Stimulated activated CD8-positive, alpha-beta memory T cell treated with anti-CD3 and anti-CD28 coated beads, Interleukin-2, amount 100 ng/mL, for 48 hours (primary cell): ENCODE results near the gene NPHP3.
"Not testable (repeated sequence)": the region's sequence is repeated elsewhere in the genome, so short reads cannot be mapped to it uniquely, and the experiment has no call there.

Experiments used
- DNase-seq, 2 donors: peaks; one replicate each; pipeline ENCODE4 v3.0.0-alpha.2; 2020; ENCODE audit warnings: low read depth in 2 of 2

NPHP3 gene, protein sequence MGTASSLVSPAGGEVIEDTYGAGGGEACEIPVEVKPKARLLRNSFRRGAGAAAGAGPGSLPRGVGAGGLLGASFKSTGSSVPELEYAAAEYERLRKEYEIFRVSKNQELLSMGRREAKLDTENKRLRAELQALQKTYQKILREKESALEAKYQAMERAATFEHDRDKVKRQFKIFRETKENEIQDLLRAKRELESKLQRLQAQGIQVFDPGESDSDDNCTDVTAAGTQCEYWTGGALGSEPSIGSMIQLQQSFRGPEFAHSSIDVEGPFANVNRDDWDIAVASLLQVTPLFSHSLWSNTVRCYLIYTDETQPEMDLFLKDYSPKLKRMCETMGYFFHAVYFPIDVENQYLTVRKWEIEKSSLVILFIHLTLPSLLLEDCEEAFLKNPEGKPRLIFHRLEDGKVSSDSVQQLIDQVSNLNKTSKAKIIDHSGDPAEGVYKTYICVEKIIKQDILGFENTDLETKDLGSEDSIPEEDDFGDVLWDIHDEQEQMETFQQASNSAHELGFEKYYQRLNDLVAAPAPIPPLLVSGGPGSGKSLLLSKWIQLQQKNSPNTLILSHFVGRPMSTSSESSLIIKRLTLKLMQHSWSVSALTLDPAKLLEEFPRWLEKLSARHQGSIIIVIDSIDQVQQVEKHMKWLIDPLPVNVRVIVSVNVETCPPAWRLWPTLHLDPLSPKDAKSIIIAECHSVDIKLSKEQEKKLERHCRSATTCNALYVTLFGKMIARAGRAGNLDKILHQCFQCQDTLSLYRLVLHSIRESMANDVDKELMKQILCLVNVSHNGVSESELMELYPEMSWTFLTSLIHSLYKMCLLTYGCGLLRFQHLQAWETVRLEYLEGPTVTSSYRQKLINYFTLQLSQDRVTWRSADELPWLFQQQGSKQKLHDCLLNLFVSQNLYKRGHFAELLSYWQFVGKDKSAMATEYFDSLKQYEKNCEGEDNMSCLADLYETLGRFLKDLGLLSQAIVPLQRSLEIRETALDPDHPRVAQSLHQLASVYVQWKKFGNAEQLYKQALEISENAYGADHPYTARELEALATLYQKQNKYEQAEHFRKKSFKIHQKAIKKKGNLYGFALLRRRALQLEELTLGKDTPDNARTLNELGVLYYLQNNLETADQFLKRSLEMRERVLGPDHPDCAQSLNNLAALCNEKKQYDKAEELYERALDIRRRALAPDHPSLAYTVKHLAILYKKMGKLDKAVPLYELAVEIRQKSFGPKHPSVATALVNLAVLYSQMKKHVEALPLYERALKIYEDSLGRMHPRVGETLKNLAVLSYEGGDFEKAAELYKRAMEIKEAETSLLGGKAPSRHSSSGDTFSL (N-terminal part only)

DNA sequence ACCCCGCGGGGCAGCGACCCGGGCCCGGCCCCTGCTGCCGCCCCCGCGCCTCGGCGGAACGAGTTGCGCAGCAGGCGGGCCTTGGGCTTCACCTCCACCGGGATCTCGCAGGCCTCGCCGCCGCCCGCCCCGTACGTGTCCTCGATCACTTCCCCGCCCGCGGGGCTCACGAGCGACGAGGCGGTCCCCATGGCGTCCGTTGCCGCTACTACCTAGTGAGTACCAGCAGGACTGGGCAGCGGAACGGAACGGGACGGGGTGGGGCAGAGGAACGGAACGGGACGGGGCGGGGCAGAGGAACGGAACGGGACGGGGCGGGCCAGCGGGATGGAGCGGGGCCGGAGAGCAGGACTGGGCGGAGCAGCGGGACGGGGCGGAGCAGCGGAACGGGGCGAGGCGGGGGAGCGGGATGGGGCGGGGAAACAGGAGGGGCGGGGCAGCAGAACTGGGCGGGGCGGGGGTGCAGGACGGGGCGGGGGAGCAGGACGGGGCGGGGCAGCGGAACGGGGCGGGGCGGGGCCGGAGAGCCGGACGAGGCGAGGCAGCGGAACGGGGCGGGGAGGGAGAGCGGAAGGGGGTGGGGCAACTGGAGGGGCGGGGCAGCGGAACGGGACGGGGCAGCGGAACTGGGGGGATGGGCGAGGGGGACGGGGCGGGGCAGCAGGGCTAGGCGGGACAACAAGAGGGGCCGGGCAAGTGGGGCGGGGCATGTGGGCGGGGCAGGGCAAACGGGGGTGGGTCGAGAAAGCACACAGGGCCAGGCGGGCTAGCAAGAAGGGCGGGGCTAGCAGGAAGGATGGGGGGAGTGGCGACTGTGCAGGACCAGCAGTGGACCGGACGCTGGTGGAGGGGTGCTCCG is at the start of gene NPHP3:
TSS of gene NPHP3 (minus strand) at position 245 of the 859 bp plus-strand sequence. CDS start at position 191, 54 bp downstream.
- DNase-seq = peak; percentile 97 to 98

DNA sequence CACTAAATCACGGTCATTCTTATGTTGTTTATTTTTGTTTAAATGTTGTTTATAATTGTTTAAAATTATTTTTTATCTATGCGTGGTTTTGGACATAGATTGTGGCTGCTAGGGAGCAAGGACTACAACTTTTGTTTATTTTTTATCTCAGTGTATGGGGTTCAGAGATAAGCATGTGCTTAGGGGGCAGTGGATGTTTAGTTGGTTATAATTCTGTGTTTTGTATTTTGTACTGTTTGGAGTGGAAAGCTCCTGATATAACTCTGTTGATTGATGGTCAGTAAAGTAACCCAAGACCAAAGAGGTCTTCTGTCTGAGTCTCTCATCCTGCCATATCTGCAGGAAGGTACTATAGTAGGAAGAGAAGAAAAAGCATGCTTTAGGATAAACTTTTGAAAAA is 36.5 kb upstream of the NPHP3 start:
- DNase-seq = no peak

GRCh38 chr3:132756108-132756650 is 34.0 kb upstream of the NPHP3 start:
- DNase-seq = no peak

DNA sequence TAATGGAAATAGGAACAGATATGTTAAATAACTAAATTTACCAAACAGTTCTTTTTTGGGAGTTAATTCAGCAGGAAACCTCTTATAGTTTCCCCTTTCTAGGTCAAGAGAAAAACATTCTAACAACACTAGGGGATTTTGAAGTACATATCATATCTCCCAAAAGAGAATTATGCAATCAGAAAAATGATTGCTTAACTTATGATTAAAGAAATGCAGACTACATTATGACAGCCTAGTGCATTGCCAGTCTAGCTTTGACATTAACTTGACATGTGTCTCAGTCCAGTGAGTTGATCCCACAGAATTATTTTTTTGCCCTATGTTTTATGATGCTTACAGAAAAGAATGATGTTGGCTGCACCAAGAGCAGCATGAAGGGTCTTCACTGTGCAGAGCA is 31.7 kb upstream of the NPHP3 start:
- DNase-seq = no peak

- no peak for DNase-seq
These were observed 27.6 kb upstream of the NPHP3 start for GRCh38 chr3:132749786-132750185.

DNA sequence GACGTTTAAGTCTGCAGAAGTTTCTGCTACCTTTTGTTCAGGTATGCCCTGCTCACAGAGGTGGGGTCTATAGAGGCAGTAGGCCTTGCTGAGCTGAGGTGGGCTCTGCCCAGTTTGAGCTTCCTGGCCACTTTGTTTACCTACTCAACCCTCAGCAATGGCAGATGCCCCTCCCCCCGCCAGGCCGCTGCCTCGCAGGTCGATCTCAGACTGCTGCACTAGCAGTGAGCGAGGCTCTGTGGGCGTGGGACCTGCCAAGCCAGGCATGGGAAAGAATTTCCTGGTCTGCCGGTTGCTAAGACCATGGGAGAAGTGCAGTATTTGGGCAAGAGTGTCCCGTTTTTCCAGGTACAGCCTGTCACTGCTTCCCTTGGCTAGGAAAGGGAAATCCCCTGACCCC is 24.5 kb upstream of the NPHP3 start:
- not testable (repeated sequence) for DNase-seq

DNA sequence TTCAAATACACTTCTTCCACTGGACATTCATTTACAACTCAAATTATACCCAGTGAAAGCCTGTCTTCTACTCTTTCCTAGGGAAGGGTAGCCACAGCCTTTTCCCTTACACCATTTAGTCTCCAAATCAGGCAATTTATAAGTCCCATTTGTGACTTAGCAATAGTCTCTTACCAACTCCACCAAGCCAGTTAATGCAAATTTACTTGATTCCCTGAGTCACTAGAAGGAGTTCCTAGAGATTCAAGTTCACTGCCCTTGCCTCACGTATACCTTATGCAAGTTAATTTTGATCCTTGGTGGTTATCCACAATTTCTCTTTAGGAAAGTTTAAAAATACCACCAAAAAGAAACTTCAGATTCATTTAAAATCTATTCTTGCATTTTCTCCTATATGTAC is 16.1 kb upstream of the NPHP3 start:
- no peak for DNase-seq

GRCh38 chr3:132735589-132735988 is 13.4 kb upstream of the NPHP3 start:
- DNase-seq = no peak

DNA sequence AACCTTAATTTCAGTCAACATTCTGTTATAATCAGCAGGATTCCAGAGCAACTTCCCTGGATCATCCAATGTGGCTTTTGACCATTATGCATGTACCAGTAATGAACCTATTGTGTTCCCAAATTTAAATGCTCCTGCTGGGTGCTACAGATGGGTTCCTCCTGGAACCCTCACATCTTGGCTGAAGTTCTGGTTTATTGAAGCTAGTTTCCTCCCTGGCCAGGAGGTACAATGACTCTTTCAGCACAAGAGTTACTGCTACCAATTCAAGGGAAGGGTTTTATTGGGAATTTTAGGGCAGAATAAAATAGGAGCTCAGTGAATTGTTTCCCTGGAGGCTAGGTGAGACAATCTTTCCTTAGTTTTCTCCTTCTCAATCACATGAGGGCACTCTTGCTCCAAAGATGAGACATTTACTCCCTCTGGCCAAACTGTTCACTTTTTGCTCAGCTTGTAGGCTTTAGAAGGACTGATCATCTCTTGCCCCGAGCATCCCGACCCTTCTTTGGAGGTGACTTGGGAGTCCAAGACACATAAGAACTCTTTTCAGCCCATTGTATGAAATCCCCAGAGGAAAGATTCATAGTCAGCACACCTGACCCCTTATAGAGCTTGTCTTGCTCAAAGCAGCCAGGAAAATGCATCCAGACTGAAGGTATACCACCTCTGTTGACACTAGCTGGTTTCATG is 8.8 kb upstream of the NPHP3 start:
- DNase-seq = no peak

GRCh38 chr3:132726341-132726823 is 4.2 kb upstream of the NPHP3 start:
- DNase-seq = no peak

DNA sequence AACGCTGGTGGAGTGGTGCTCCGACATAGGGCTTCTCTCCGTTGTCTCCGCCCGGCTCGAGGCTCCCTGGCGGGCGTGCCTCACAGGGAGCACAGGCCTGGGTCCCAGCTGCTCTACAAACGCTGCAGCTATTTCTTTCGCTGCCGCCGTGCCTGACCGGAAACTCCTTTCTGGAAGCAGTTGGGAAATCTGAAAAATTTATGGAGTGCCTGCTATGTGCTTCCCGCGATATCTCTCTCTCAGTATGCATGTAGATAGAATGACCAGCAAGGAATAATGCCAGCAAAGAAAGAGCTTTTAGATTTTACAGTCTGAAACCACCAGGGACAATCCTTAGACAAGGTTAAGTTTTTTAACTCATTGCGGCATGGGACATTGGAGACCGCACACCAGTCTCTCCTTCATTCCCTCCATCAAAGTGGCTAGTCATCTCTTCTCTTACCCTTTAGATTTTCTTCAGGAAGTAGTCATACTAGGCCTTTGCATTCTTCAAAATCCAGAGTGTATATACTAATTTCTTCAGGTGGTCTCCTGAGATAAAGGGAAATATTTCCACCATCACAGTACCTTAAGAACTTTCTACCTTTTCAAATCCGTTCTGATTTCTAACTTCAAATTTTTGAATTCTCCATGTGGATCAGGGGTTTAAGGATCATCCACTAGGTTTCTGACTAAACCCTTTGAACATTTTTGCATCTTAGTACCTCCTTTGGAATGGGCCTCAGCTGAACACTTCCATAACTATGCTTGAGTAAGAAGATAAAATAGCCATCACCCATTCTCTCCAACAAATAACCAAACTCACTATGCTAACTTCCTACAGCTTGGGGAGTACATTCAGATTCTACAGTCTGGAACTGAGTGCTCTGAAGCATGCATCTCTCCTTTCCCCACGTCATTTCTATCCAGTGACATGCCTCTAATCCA is 1.1 kb upstream of the NPHP3 start:
- DNase-seq = no peak

DNA sequence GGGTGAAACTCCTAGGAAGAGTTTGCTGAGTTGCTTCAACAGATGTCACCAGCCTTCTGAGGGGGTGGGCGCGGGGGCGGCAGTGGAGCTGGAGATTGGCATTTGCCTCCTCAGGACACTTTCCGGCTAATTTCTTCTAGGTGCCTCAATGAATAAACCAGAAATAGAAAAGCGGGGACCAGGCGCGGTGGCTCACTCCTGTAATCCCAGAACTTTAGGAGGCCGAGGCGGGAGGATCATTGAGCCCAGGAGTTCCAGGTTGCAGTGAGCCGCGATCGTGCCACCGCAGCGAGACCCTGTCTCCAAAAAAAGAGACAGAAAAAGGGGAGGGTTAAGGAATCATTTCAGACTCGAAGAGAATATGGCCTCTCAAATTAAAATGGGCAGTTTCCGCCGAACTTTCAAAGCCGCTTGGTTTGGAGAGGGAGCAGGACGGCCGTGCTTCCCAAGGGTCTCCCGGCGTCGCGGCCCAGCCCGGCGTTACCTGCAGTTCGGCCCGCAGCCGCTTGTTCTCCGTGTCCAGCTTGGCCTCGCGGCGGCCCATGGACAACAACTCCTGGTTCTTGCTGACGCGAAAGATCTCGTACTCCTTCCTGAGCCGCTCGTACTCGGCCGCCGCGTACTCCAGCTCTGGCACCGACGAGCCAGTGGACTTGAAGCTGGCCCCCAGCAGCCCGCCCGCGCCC is 587 bp downstream of the NPHP3 start:
- peak; percentile 24 to 32 for DNase-seq

GRCh38 chr3:132720228-132720627 is 2.0 kb downstream of the NPHP3 start:
- no peak for DNase-seq

DNA sequence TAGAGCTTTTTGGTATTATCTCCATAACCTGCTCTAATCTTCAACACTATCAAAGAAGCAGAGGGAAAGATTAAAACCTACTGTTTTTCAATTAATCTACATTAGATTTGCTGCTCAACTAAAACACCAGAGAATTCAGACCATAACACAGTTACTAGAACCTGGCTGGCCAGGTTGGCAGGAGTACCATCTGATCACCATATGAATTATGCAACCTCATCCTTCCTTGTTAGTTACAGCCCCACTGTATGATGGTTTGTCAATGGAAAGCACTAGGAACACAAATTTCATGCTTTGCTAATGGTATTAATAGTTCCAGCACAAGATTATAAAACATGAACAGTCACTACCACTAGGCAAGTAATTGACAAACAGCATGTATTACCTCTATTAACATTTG is 5.8 kb downstream of the NPHP3 start:
- no peak for DNase-seq

DNA sequence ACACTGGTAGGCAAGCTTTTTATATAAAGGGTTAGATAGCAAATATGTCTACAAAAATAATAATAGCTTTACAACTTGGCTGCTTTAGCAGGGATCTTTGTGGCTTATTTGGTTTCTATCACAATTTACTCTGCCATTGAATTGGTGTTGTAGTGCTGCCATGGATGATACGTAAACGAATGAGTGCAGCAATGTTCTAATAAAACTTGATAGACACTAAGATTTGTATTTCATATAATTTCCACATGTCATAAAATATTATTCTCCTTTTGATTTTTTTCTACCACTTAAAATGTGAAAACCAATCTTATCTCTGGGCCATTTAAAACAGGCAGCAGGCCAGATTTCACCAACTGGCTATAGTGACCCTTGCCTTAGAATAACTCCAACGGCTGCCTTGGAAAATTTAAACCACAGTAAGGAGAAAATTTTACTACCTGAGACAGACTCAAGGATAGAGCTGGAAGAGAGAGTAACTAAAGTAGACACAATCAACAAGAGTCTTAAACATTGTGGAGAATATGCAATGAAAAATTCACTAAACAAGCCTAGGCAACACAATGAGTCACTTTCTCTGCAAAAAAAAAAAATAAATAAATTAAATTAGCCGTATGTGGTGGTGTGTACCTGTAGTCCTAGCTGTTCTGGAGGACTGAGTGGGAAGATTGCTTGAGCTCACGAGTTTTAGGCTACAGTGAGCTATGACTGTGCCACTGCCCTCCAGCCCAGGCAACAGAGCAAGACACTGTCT is 8.1 kb downstream of the NPHP3 start:
- no peak for DNase-seq

GRCh38 chr3:132710311-132710710 is 11.9 kb downstream of the NPHP3 start:
- DNase-seq = no peak

- no peak for DNase-seq
These were observed 12.4 kb downstream of the NPHP3 start for GRCh38 chr3:132709761-132710160.
